CD14-positive monocyte (primary cell): Measurements from ENCODE around the gene PLEKHG2. TPM values are rescaled to one million over a fixed set of nuclear protein-coding genes. Genes with fewer than 3 reads are reported as not detected.

Experiments
- DNase-seq, 3 donors: peaks; one replicate each; pipeline ENCODE4 v3.0.0-alpha.2; 2011 to 2022
- H2AFZ ChIP-seq: 2 replicates; pipeline ENCODE4 v1.6.0; 2012; ENCODE audit warnings: mild to moderate bottlenecking, low read depth, low read length, inconsistent platforms; ENCODE audit not compliant: insufficient read depth, poor library complexity, severe bottlenecking
- H3K27ac ChIP-seq, 2 donors: 1 replicate in 1 of 2; 2 replicates in 1 of 2; pipeline ENCODE4 v1.5.1; 2012 to 2013; ENCODE audit warnings: low read length in 2 of 2, control low read depth in 1 of 2, inconsistent platforms in 1 of 2, low read depth in 1 of 2, mild to moderate bottlenecking in 1 of 2
- H3K27me3 ChIP-seq, 2 donors: one replicate each; pipeline versions ENCODE4 v1.6.0 to v1.6.1; 2011 to 2013; ENCODE audit warnings: low read length in 2 of 2; ENCODE audit not compliant: control insufficient read depth in 2 of 2, insufficient read depth in 2 of 2
- H3K36me3 ChIP-seq, 2 donors: replicated peaks in 1 of 2; 1 replicate in 1 of 2; 2 replicates in 1 of 2; pipeline versions ENCODE4 v1.5.1 to v1.6.1; 2012 to 2013; ENCODE audit warnings: low read length in 2 of 2, control low read depth in 1 of 2, inconsistent platforms in 1 of 2, mild to moderate bottlenecking in 1 of 2; ENCODE audit not compliant: insufficient read depth in 2 of 2, control insufficient read depth in 1 of 2
- H3K4me1 ChIP-seq, 2 donors: 1 replicate in 1 of 2; 2 replicates in 1 of 2; pipeline versions ENCODE4 v1.5.1 to v1.6.1; 2012 to 2013; ENCODE audit warnings: low read length in 2 of 2, control low read depth in 1 of 2, inconsistent platforms in 1 of 2, mild to moderate bottlenecking in 1 of 2, moderate library complexity in 1 of 2; ENCODE audit not compliant: insufficient read depth in 2 of 2, control insufficient read depth in 1 of 2
- H3K4me2 ChIP-seq: replicated peaks from 2 replicates; pipeline ENCODE3; 2012; ENCODE audit warnings: low read length, moderate library complexity, mild to moderate bottlenecking; ENCODE audit not compliant: poor library complexity, severe bottlenecking; ENCODE audit errors: extremely low read depth
- H3K4me3 ChIP-seq, 3 experiments: fragments of 200-600 bp in 1 of 3; sonication (generic) in 1 of 3; replicated peaks in 1 of 3; 1 replicate in 2 of 3; 2 replicates in 1 of 3; pipeline ENCODE4 v1.5.1; 2011 to 2013; ENCODE audit warnings: low read length in 3 of 3, mild to moderate bottlenecking in 3 of 3, control low read depth in 2 of 3, low read depth in 2 of 3, inconsistent platforms in 1 of 3, moderate library complexity in 1 of 3
- H3K79me2 ChIP-seq: 2 replicates; pipeline ENCODE4 v1.6.0; 2012; ENCODE audit warnings: mild to moderate bottlenecking, control low read depth, inconsistent platforms, low read length, moderate library complexity; ENCODE audit not compliant: insufficient read depth
- H3K9ac ChIP-seq: 2 replicates; pipeline ENCODE4 v1.6.0; 2017; ENCODE audit warnings: low read length, mild to moderate bottlenecking; ENCODE audit not compliant: insufficient read depth, poor library complexity, severe bottlenecking
- H3K9me3 ChIP-seq, 2 donors: replicated peaks in 1 of 2; 1 replicate in 1 of 2; 2 replicates in 1 of 2; pipeline versions ENCODE4 v1.5.1 to v1.6.1; 2012 to 2013; ENCODE audit warnings: low read length in 2 of 2, control low read depth in 1 of 2; ENCODE audit not compliant: control insufficient read depth in 1 of 2, insufficient read depth in 1 of 2
- H4K20me1 ChIP-seq: 2 replicates; pipeline ENCODE4 v1.6.0; 2012; ENCODE audit warnings: mild to moderate bottlenecking, low read length, control low read depth, moderate library complexity; ENCODE audit not compliant: insufficient read depth
- H3K27ac Mint-ChIP-seq, 7 donors: one replicate each; pipeline ENCODE4 v1.8.0; 2020; ENCODE audit warnings: mild to moderate bottlenecking in 7 of 7, mixed read lengths in 7 of 7, moderate library complexity in 6 of 7, inconsistent platforms in 2 of 7
- H3K27me3 Mint-ChIP-seq, 3 donors: one replicate each; pipeline ENCODE4 v1.8.0; 2021 to 2022; ENCODE audit warnings: low read depth in 3 of 3, mild to moderate bottlenecking in 3 of 3, mixed read lengths in 3 of 3, moderate library complexity in 3 of 3, inconsistent platforms in 1 of 3
- H3K36me3 Mint-ChIP-seq, 2 donors: one replicate each; pipeline ENCODE4 v1.8.0; 2020; ENCODE audit warnings: mixed read lengths in 2 of 2, inconsistent platforms in 1 of 2, mild to moderate bottlenecking in 1 of 2
- H3K4me1 Mint-ChIP-seq: one replicate; pipeline ENCODE4 v1.8.0; 2020; ENCODE audit warnings: mild to moderate bottlenecking, mixed read lengths
- H3K4me3 Mint-ChIP-seq, 2 donors: one replicate each; pipeline ENCODE4 v1.8.0; 2020; ENCODE audit warnings: mild to moderate bottlenecking in 2 of 2, mixed read lengths in 2 of 2, moderate library complexity in 1 of 2
- H3K9me3 Mint-ChIP-seq, 7 donors: one replicate each; pipeline ENCODE4 v1.8.0; 2020 to 2022; ENCODE audit warnings: mixed read lengths in 7 of 7, mild to moderate bottlenecking in 6 of 7, moderate library complexity in 6 of 7, inconsistent platforms in 2 of 7
- WGBS: methylation state at CpG from one replicate; pipeline ENCODE4 v1.1.5; 2013; ENCODE audit warnings: missing lambda C conversion rate; ENCODE audit not compliant: insufficient coverage; 5-methylcytosine and 5-hydroxymethylcytosine counted together
- intact Hi-C, 2 donors: fragments of 100-400 bp; cut with micrococcal nuclease; formaldehyde crosslinking; loops; one replicate each; pipeline versions ENCODE4 v1.15.0 to v1.15.1; 2023
- polyA plus RNA-seq, 3 donors: library from polyadenylated mRNA; depleted of rRNA in 1 of 3; unstranded in 2 of 3; stranded (reverse) in 1 of 3; fragments of 300-500 nt in 2 of 3; fragments of >200 nt in 1 of 3; fragmentation: Illumina TruSeq in 2 of 3; gene quantifications; 1 replicate in 2 of 3; 2 replicates in 1 of 3; pipeline ENCODE4 v1.2.3, GENCODE V29; 2012 to 2021
- TF ChIP-seq, protein P1 (sequence below): fragments of 200-600 bp; IDR thresholded peaks from one replicate; pipeline ENCODE4 v1.8.0; 2022; ENCODE audit warnings: antibody characterized with exemption, mild to moderate bottlenecking

PLEKHG2 gene
- polyA plus RNA-seq, 3 donors = 0.73 to 202 (median 1.2) TPM

DNA sequence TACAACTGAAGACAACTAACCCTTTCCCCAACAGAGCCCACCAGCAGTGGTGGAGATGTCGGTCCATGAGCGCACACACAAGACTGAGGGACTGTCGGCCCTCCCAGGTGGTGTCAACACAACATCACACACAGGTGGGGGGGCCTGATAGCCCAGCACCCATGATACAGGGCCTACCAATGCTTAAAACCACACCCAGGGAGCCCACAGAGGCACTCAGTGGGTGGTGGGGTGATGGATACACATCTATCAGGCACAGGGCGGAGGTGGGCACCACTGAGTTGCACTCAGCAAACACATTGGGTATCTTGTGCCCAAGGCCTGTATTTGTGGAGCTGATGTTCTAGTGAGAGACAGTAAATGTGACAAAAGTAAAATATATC, 12.8 kb upstream of the PLEKHG2 start:
- peak overlapping the region in 1 of 3 experiments; percentile 39 for H3K4me3 ChIP-seq
- Mint-ChIP-seq H3K4me1 (peaks cover 52% of the 10 kb centered on the region), H3K9me3 (peaks cover 0 to 4% (median 0%) of the 10 kb centered on the region in 7 donors), H3K27ac (peak overlapping the region; percentile 100), H3K27me3 (peaks cover 0 to 3% (median 2%) of the 10 kb centered on the region in 3 donors), H3K36me3 (peaks cover 21 to 48% of the 10 kb centered on the region in 2 donors), H3K4me3 (peak overlapping the region; percentile 21 to 48)
- WGBS = no CpG with 5 or more reads among the region's 4 CpGs
- TF ChIP-seq, protein P1, sequence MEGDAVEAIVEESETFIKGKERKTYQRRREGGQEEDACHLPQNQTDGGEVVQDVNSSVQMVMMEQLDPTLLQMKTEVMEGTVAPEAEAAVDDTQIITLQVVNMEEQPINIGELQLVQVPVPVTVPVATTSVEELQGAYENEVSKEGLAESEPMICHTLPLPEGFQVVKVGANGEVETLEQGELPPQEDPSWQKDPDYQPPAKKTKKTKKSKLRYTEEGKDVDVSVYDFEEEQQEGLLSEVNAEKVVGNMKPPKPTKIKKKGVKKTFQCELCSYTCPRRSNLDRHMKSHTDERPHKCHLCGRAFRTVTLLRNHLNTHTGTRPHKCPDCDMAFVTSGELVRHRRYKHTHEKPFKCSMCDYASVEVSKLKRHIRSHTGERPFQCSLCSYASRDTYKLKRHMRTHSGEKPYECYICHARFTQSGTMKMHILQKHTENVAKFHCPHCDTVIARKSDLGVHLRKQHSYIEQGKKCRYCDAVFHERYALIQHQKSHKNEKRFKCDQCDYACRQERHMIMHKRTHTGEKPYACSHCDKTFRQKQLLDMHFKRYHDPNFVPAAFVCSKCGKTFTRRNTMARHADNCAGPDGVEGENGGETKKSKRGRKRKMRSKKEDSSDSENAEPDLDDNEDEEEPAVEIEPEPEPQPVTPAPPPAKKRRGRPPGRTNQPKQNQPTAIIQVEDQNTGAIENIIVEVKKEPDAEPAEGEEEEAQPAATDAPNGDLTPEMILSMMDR = no peak
- no peaks in the 10 kb centered on the region for H3K9me3 ChIP-seq
- no peak overlapping the region for H3K9ac ChIP-seq
- H3K27me3 ChIP-seq = no peaks in the 10 kb centered on the region
- peaks cover 71% of the 10 kb centered on the region in 2 donors for H3K4me1 ChIP-seq
- peaks cover 70% of the 10 kb centered on the region for H3K79me2 ChIP-seq
- H3K4me2 ChIP-seq = peak overlapping the region; percentile 15
- peaks cover 10 to 20% of the 10 kb centered on the region in 2 donors for H3K36me3 ChIP-seq
- no peak overlapping the region for H2AFZ ChIP-seq
- intact Hi-C loops = loop anchor here (2.0 to 10.0 kb wide), 3 partner anchors 13 to 717 kb away; partner anchors contain the start of genes EID2B (in 1 of the 2) and PLEKHG2 (in 1 of the 2)
- no peaks in the 10 kb centered on the region for H4K20me1 ChIP-seq
- no peak for DNase-seq
- H3K27ac ChIP-seq = peak overlapping the region; percentile 97 to 99

DNA sequence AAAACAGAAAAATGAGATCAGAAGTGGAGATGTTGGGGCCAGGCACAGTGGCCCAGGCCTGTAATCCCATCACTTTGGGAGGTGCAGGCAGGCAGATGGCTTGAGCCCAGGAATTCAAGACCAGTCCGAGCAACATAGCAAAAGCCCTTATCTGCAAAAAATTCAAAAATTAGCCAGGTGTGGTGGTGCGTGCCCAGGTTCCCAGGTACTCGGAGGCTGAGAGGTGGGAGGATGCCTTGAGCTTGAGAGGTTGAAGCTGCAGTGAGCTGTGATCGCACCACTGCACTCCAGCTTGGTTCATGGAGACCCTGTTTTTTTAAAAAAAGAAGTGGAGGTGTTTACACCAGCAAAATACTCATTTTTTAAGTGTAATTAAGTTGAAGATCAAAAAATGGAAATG, 12.4 kb upstream of the PLEKHG2 start:
- peak overlapping the region in 1 of 2 donors; percentile 21 for H3K4me3 Mint-ChIP-seq
- Histone ChIP-seq H3K36me3 (peaks cover 6 to 16% of the 10 kb centered on the region in 2 donors), H2AFZ (no peak overlapping the region), H3K27ac (peak overlapping the region; percentile 97 to 99), H3K4me2 (no peak overlapping the region), H3K9me3 (no peaks in the 10 kb centered on the region), H3K4me1 (peaks cover 75% of the 10 kb centered on the region in 2 donors), H3K9ac (no peak overlapping the region), H3K4me3 (peak overlapping the region in 1 of 3 experiments; percentile 39), H4K20me1 (no peaks in the 10 kb centered on the region), H3K79me2 (peaks cover 73% of the 10 kb centered on the region), H3K27me3 (no peaks in the 10 kb centered on the region)
- peaks cover 0 to 4% (median 0%) of the 10 kb centered on the region in 7 donors for H3K9me3 Mint-ChIP-seq
- intact Hi-C loops = loop anchor here in 1 of 2 donors (5.0 kb wide), 1 partner anchor 718 kb away; no protein-coding TSS in a partner anchor
- WGBS = no CpG with 5 or more reads among the region's 4 CpGs
- peaks cover 0 to 3% (median 2%) of the 10 kb centered on the region in 3 donors for H3K27me3 Mint-ChIP-seq
- H3K36me3 Mint-ChIP-seq = peaks cover 19 to 44% of the 10 kb centered on the region in 2 donors
- TF ChIP-seq, protein P1 = no peak
- DNase-seq = no peak
- H3K27ac Mint-ChIP-seq = peak overlapping the region; percentile 100
- peaks cover 56% of the 10 kb centered on the region for H3K4me1 Mint-ChIP-seq
